ENCODE measurements around the gene NFE2L3. TPM values are rescaled to one million over a fixed set of nuclear protein-coding genes. Genes with fewer than 3 reads are reported as not detected.

The NFE2L3 gene
- total and polyA plus RNA-seq, 2 of the 8 experiments (the other 6 are each of a cell fraction or from before 2014, with no cell fraction given), result 64.9 to 76.5 TPM

GRCh38 chr7:26186364-26187311 is 34.6 kb downstream of the NFE2L3 start (continued):
- TF ChIP-seq HDAC2 (IDR thresholded peaks at IDR 0.05; ENCODE audit: borderline replicate concordance in 1 of 2, low read depth in 2 of 2, low read length in 2 of 2) (no peak), TAF1 (IDR thresholded peaks at IDR 0.05; ENCODE audit: low read depth, low read length) (no peak), SRF (IDR thresholded peaks at IDR 0.05; ENCODE audit: low read depth, low read length) (no peak), TAF7 (optimal IDR thresholded peaks at IDR 0.05; ENCODE audit: borderline replicate concordance, low read depth, low read length) (no peak), BACH1 (IDR thresholded peaks at IDR 0.05; ENCODE audit: low read length) (no peak), TEAD4 (IDR thresholded peaks at IDR 0.05; ENCODE audit: low read depth, low read length) (no peak), EP300 (IDR thresholded peaks at IDR 0.05; ENCODE audit: borderline replicate concordance in 1 of 2, low read depth in 2 of 2, low read length in 2 of 2) (no peak), GABPA (IDR thresholded peaks at IDR 0.05; ENCODE audit: borderline replicate concordance, insufficient read depth, low read length) (no peak), SP4 (IDR thresholded peaks at IDR 0.05; ENCODE audit: low read length) (no peak), NRF1 (IDR thresholded peaks at IDR 0.05; ENCODE audit: low read depth, low read length) (no peak)
